GM20000 (cell line): ENCODE data around the gene CHCHD5.

Experiments
- DNase-seq: peaks from one replicate; pipeline ENCODE4 v3.0.0; 2012; ENCODE audit warnings: low spot score
- TF ChIP-seq, protein P1 (sequence below): IDR thresholded peaks from 2 replicates; pipeline ENCODE4 v1.5.1; 2012; ENCODE audit warnings: mild to moderate bottlenecking, control low read depth; ENCODE audit errors: extremely low read depth, missing control alignments

The CHCHD5 gene

GRCh38 chr2:112636605-112637288 lies 52.3 kb downstream of the CHCHD5 start:
- TF ChIP-seq, protein P1, sequence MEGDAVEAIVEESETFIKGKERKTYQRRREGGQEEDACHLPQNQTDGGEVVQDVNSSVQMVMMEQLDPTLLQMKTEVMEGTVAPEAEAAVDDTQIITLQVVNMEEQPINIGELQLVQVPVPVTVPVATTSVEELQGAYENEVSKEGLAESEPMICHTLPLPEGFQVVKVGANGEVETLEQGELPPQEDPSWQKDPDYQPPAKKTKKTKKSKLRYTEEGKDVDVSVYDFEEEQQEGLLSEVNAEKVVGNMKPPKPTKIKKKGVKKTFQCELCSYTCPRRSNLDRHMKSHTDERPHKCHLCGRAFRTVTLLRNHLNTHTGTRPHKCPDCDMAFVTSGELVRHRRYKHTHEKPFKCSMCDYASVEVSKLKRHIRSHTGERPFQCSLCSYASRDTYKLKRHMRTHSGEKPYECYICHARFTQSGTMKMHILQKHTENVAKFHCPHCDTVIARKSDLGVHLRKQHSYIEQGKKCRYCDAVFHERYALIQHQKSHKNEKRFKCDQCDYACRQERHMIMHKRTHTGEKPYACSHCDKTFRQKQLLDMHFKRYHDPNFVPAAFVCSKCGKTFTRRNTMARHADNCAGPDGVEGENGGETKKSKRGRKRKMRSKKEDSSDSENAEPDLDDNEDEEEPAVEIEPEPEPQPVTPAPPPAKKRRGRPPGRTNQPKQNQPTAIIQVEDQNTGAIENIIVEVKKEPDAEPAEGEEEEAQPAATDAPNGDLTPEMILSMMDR, result no peak
- peak; percentile 36 for DNase-seq

DNA sequence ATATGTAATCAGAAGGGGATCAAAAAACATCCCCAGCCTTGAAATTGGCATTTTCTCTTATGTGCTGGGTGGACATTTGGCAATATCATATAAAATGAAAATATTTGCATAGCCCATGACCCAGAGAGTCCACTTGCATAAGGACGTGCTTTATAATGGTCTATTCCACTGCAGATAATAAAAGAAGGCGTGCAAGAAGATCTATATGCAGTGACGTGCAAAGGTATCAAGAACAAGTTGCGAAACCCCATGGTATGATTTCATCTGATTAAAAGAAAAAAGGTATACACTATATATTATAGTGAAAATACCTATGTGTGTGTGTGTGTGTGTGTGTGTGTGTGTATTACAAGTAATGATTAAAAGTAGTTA lies 52.9 kb downstream of the CHCHD5 start:
- TF ChIP-seq, protein P1, result no peak
- no peak for DNase-seq
